SK-N-MC (cell line): Measurements from ENCODE around the gene ZNF526.
A peak's percentile ranks its signal among the peaks of the same experiment; 100 is the strongest.
"Not testable (repeated sequence)": the region's sequence is repeated elsewhere in the genome, so short reads cannot be mapped to it uniquely, and the experiment has no call there.

Source experiments
- DNase-seq: peaks from one replicate; pipeline ENCODE4 v3.0.0-alpha.2; 2011; ENCODE audit warnings: low read depth, low spot score
- H3K27ac ChIP-seq: fragments of 200-600 bp; sonication (generic); 2 replicates; pipeline ENCODE4 v1.5.1; 2016; ENCODE audit warnings: mixed run types
- H3K36me3 ChIP-seq: fragments of 200-600 bp; sonication (generic); 2 replicates; pipeline ENCODE4 v1.6.1; 2017; ENCODE audit warnings: antibody characterized with exemption, low read length, mixed read lengths; ENCODE audit not compliant: insufficient read depth
- H3K4me3 ChIP-seq: fragments of 200-600 bp; sonication (generic); 2 replicates; pipeline ENCODE4 v1.5.1; 2016
- H3K9ac ChIP-seq: fragments of 200-600 bp; sonication (generic); 2 replicates; pipeline ENCODE4 v1.8.0; 2017; ENCODE audit warnings: mixed run types, mixed read lengths; ENCODE audit not compliant: insufficient read length
- H3K9me3 ChIP-seq: fragments of 200-600 bp; sonication (generic); 2 replicates; pipeline ENCODE4 v1.6.1; 2017; ENCODE audit warnings: low read depth, mild to moderate bottlenecking, antibody characterized with exemption, low read length, moderate library complexity, mixed read lengths
- EZH2 ChIP-seq: fragments of 200-600 bp; sonication (generic); IDR thresholded peaks from one replicate; pipeline ENCODE4 v1.6.1; 2017; ENCODE audit warnings: antibody characterized with exemption
- FOXP2 ChIP-seq: optimal IDR thresholded peaks from 2 replicates; pipeline ENCODE3; 2011; ENCODE audit warnings: mild to moderate bottlenecking, moderate library complexity; ENCODE audit not compliant: insufficient read depth; ENCODE audit errors: extremely low read length, control extremely low read depth
- POLR2AphosphoS5 ChIP-seq: IDR thresholded peaks from 2 replicates; pipeline ENCODE4 v1.6.1; 2012; ENCODE audit warnings: mild to moderate bottlenecking, low read depth, low read length, borderline replicate concordance

Gene ZNF526

DNA sequence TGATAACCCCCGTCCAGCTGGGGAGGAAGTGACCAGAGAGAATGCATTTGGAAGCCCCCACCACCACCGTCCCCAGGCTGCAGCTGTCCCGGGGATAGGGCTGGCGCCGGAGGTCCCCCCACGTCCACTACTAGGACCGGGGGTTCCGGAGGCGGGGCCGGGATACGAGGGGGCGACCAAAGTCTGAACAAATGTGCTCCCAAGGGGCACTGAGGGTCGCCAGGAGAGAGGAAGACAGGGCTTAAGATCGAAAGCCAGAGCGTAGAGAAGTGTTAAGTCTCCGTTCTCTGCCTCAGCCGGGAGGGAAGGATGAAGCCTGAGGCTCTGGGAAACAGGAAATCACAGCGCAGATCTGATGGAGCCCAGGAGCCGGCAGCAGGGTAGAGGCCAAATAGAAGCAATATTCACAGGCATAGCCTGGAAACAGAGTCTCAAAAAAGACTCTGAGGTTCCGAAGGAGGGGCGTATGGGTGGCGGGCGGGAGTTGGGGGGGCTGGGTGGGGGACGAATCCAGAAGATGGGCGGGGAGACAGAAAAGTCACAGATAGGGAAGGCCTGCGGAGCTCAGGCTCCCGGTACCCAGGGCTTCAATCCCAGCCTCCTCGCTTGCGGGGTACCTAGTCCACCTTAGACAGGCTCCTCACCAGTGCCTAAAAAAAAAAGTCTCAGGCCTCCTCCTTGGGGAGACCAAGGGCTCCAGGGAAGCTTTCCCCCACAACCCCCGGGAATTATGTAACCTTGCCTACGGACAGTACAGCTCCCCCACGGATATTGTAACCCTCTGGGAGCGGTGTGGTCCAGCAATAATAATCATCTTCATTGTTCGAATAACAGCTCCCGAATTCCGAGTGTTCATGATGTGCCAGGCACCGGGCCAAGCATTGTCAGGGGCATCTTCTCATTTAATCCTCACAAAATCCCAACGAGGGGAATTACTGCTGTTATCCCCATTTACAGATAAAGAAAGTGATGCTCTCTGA is 35.9 kb downstream of the ZNF526 start:
- peak; percentile 66 for DNase-seq
- H3K27ac ChIP-seq = peak overlapping the region; percentile 95

DNA sequence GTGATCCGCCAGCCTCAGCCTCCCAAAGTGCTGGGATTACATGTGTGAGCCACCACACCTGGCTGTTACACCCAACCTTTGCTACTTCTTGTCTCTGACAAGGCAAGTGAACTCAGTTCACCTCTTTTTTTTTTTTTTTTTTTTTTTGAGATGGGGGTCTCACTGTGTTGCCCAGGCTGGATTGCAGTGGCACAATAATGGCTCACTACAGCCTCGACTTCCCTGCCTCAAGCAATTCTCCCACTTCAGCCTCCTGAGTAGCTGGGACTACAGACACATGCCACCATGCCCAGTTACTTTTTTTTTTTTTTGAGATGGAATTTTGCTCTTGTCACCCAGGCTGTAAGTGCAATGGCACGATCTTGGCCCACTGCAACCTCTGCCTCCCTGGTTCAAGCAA is 37.7 kb downstream of the ZNF526 start:
- not testable (repeated sequence) for H3K9ac ChIP-seq, H3K36me3 ChIP-seq, H3K9me3 ChIP-seq, H3K27ac ChIP-seq, DNase-seq, H3K4me3 ChIP-seq

More for the DNA sequence above, 35.9 kb downstream of the ZNF526 start:
- peak overlapping the region; percentile 76 for H3K9ac ChIP-seq
- H3K36me3 ChIP-seq = no peaks in the 10 kb centered on the region
- no peak for TF ChIP-seq EZH2
- TF ChIP-seq POLR2AphosphoS5 = peak; percentile 76
- peak overlapping the region; percentile 98 for H3K4me3 ChIP-seq
- no peaks in the 10 kb centered on the region for H3K9me3 ChIP-seq

DNA sequence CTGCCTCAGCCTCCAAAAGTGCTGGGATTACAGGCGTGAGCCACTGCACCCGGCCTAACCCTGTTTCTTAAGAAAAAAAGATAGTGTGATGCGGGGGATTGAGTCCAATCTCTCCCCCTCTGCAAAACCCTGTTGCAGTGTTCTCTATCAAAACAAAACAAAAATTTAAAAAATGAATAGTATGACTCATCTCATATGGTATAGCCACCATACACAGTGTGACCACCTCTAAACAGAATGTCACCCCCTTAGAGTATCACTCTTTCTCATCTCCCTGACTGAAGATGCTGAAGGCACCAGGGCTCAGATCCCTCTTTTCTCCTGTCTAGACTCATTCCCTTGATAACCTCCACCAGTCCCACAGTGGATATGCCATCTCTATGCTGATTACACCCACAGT is 41.7 kb downstream of the ZNF526 start:
- DNase-seq = no peak
- Histone ChIP-seq H3K9ac (no peak overlapping the region), H3K4me3 (no peak overlapping the region), H3K9me3 (no peaks in the 10 kb centered on the region), H3K36me3 (no peaks in the 10 kb centered on the region), H3K27ac (no peak overlapping the region)
- TF ChIP-seq POLR2AphosphoS5 (no peak), FOXP2 (no peak), EZH2 (no peak)

DNA sequence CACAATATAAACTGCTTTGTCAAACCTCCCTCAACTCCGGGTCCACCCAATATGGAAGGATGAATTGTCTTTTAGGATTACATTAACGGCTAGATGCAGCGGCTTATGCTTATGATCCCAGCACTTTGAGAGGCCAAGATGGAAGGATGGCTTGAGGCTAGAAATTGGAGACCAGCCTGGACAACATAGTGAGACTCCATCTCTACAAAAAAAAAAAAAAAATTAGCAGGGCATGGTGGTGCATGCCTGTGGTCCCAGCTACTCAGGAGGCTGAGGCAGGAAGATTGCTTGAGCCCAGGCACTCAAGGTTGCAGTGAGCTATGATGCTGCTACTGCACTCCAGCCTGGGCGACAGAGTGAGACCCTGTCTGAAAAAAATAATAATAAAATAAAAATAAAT is 46.0 kb downstream of the ZNF526 start:
- DNase-seq, H3K36me3 ChIP-seq, H3K4me3 ChIP-seq, H3K9me3 ChIP-seq, H3K27ac ChIP-seq, H3K9ac ChIP-seq: not testable (repeated sequence)

DNA sequence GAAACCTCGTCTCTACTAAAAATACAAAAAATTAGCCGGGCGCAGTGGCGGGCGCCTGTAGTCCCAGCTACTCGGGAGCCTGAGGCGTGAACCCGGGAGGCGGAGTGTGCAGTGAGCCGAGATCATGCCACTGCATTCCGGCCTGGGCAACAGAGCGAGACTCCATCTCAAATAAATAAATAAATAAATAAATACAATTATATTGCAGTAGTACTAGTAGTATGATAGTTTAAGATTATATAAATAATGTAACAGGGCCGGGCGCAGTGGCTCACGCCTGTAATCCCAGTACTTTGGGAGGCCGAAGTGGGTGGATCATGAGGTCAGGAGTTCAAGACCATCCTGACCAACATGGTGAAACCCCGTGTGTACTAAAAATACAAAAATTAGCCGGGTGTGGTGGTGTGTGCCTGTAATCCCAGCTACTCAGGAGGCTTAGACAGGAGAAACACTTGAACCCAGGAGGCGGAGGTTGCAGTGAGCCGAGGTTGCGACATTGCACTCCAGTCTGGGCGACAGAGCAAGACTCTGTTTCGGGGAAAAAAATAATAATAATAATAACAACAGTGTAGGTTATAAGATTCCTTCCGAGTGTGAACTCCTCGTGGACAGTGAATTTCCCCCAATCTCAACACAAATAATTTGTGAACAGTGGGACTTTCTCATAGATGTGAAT is 47.0 kb downstream of the ZNF526 start:
- H3K9ac ChIP-seq = peak overlapping the region; percentile 90
- H3K27ac ChIP-seq = not testable (repeated sequence)

DNA sequence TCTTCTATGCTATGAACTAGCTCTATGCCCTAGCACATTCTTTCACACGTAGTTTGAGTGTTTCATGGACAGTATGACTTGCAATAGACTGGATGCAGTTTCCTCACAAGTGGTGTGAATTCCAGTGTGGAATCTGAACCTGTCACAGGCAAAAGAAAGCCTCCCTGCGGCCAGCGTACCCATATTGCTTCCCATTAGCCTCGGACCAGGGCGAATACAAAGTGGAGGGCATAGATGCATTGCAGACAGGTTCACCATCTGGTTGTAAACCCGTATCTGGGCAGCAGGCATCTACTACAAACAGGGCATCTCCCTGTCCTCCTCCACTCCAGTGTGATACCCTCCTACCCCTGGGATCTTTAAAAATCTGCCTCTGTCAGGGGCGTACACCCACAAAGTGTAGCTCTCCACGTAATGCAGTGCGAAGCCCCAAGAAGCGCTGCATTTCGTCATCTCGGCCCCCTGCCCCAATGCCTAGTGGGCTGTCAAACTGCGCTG is 47.6 kb downstream of the ZNF526 start:
- Histone ChIP-seq H3K9me3 (no peaks in the 10 kb centered on the region), H3K36me3 (no peaks in the 10 kb centered on the region; the same call in 1 of the 2 replicates), H3K27ac (peak overlapping the region; percentile 70), H3K9ac (peak overlapping the region; percentile 90), H3K4me3 (peak overlapping the region; percentile 93)
- DNase-seq = no peak
- TF ChIP-seq FOXP2 (no peak), POLR2AphosphoS5 (no peak), EZH2 (no peak)

More for the DNA sequence above, 47.0 kb downstream of the ZNF526 start:
- H3K9me3 ChIP-seq, DNase-seq, H3K36me3 ChIP-seq: not testable (repeated sequence)
- H3K4me3 ChIP-seq = peak overlapping the region; percentile 93

DNA sequence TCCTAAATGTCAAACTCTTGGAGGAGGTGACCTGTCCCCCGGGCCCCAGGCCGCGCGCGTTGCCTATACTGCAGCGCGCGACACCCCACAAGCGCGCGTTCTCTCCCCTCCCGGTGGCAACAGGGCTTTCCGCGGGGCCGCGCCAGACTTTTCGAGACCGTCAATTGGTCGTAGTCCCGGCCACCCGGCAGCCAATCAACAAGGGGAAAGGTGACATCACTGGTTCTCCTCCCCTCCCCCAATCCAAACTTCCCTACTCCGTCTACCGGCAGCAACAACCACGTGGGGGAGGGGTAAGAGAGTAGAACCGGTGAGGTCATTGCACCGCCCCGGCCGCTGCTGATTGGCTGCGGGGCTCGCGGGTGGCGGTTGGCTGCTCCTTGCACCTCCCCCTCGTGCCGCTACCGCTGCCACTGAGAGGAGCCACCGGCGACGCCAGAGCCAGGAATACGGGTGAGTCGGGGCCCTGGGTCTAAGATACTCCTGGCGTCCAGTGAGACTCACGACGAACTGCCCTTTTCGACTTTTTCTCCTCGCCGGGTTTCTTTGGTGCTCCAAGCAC is 48.1 kb downstream of the ZNF526 start:
- Histone ChIP-seq H3K9me3 (no peaks in the 10 kb centered on the region), H3K36me3 (no peaks in the 10 kb centered on the region; the same call in 1 of the 2 replicates), H3K27ac (peak overlapping the region; percentile 98), H3K4me3 (peak overlapping the region; percentile 93), H3K9ac (peak overlapping the region; percentile 98)
- TF ChIP-seq EZH2 (no peak), FOXP2 (peak; percentile 87), POLR2AphosphoS5 (peak; percentile 41)
- DNase-seq = peak; percentile 96

DNA sequence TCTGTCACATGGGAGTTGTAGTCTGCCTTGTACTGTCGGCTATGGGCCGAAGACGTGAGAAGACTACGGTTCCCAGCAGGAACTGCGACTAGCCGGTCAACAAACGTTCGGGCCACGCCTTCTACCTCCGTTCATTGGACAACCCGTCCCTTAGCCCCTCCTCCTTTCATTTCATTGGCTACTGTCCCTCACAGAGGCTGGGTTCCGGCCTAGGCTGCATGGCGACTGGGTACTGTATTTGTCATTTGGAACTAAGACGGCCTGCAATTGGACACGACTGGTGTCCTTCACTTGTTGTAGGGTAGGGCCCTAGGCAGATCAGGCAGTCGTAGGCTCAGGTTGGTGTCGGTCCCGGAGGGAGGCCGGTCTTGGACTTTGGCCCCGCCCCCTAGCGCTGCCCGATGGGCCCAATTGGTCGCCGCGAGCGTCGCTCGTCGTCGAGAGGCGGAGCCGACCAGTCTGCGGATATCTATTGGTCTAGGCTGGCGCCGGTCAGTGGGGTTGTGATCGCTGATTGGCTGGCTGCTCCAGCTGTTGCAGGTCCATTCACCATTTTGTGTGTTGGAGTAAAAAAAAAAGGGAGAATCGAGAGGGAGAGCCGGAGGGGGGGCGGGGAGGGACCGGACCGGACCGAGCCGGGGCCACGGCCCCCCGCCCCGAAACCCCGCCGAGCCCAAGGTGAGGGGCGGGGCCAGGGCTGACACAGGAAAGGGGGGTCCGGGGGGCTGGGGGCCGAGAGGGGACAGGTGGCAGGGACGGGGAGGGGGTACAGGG is 48.8 kb downstream of the ZNF526 start, which contains the start of gene CIC:
TSS of gene CIC (plus strand) at position 549 of the 774 bp plus-strand sequence. CDS start 2,532 bp downstream, outside the sequence.
- TF ChIP-seq EZH2 = no peak
- no peak; the same call in 1 of the 2 replicates for TF ChIP-seq POLR2AphosphoS5
- no peak for TF ChIP-seq FOXP2
- Histone ChIP-seq H3K27ac (peak within 1 kb of the TSS; percentile 98), H3K9me3 (no peaks in the 10 kb centered on the region), H3K4me3 (peak within 1 kb of the TSS; percentile 93), H3K9ac (peak within 1 kb of the TSS; percentile 98), H3K36me3 (no peaks in the 10 kb centered on the region; the same call in 1 of the 2 replicates)
- peak; percentile 100 for DNase-seq
